Left kidney (tissue), 2 donors: ENCODE data around the gene GRID1. TPM values are rescaled to one million over a fixed set of nuclear protein-coding genes. Genes with fewer than 3 reads are reported as not detected.

Source experiments
- DNase-seq: peaks from one replicate; pipeline ENCODE4 v3.0.0-alpha.2; 2013
- polyA plus RNA-seq: library from polyadenylated mRNA; unstranded; fragments of 120-200 nt; gene quantifications from one replicate; pipeline ENCODE4 v1.2.1, GENCODE V29; 2013; ENCODE audit not compliant: insufficient read length

Gene GRID1
- polyA plus RNA-seq, 1 donor: 1.1 TPM

GRCh38 chr10:86312701-86313270 lies 53.8 kb downstream of the GRID1 start:
- DNase-seq: no peak

GRCh38 chr10:86311906-86312305 lies 54.7 kb downstream of the GRID1 start:
- DNase-seq: no peak

- no peak for DNase-seq
Measured at GRCh38 chr10:86311190-86311589, 55.4 kb downstream of the GRID1 start.

GRCh38 chr10:86310702-86311101 lies 55.9 kb downstream of the GRID1 start:
- DNase-seq: no peak

GRCh38 chr10:86310291-86310690 lies 56.3 kb downstream of the GRID1 start:
- DNase-seq: no peak

- DNase-seq: no peak
Measured at GRCh38 chr10:86308056-86308455, 58.5 kb downstream of the GRID1 start.

- DNase-seq: peak; percentile 38
Measured at GRCh38 chr10:86306628-86307278, 59.8 kb downstream of the GRID1 start.

- DNase-seq: no peak
Measured at GRCh38 chr10:86305521-86305920, 61.1 kb downstream of the GRID1 start.

GRCh38 chr10:86304436-86304835 lies 62.2 kb downstream of the GRID1 start:
- DNase-seq: no peak

- DNase-seq: no peak
Measured at GRCh38 chr10:86303626-86304025, 63.0 kb downstream of the GRID1 start.

- no peak for DNase-seq
Measured at GRCh38 chr10:86301971-86302370, 64.6 kb downstream of the GRID1 start.

GRCh38 chr10:86300931-86301830 lies 65.4 kb downstream of the GRID1 start:
- no peak for DNase-seq

- DNase-seq: no peak
Measured at GRCh38 chr10:86300399-86300925, 66.1 kb downstream of the GRID1 start.

GRCh38 chr10:86299562-86299961 lies 67.0 kb downstream of the GRID1 start:
- no peak for DNase-seq

- no peak for DNase-seq
Measured at GRCh38 chr10:86298501-86299001, 68.0 kb downstream of the GRID1 start.

GRCh38 chr10:86295791-86296190 lies 70.8 kb downstream of the GRID1 start:
- DNase-seq: no peak

- no peak for DNase-seq
Measured at GRCh38 chr10:86295351-86295750, 71.2 kb downstream of the GRID1 start.

GRCh38 chr10:86294346-86295265 lies 72.0 kb downstream of the GRID1 start:
- DNase-seq: no peak

GRCh38 chr10:86293396-86293791 lies 73.2 kb downstream of the GRID1 start:
- DNase-seq: no peak

GRCh38 chr10:86292462-86293395 lies 73.9 kb downstream of the GRID1 start:
- DNase-seq: no peak
